Activated CD8-positive, alpha-beta memory T cell treated with anti-CD3 and anti-CD28 coated beads, Interleukin-2, amount 50 U/mL, for 48 hours (primary cell): ENCODE data around the gene AKAP10.
"Not testable (repeated sequence)": the region's sequence is repeated elsewhere in the genome, so short reads cannot be mapped to it uniquely, and the experiment has no call there.

ENCODE experiments used
- DNase-seq: peaks from one replicate; pipeline ENCODE4 v3.0.0-alpha.2; 2020

AKAP10 gene

DNA sequence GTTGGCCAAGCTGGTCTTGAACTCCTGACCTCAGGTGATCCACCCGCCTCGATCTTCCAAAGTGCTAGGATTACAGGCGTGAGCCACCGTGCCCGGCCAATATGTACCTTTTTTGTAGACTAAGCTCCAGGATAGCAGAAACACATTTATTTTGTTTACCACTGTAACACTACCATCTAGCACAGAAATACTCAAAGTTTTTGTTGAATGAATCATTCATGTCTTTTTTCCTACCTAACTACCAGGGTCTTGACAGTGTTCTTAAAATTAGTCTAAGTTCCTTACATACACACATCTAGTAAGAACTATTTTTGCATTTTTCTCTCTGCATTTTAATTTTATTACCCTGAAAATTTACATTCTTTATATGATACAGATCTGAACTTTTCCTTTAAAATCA, 44.4 kb downstream of the AKAP10 start:
- DNase-seq: no peak

DNA sequence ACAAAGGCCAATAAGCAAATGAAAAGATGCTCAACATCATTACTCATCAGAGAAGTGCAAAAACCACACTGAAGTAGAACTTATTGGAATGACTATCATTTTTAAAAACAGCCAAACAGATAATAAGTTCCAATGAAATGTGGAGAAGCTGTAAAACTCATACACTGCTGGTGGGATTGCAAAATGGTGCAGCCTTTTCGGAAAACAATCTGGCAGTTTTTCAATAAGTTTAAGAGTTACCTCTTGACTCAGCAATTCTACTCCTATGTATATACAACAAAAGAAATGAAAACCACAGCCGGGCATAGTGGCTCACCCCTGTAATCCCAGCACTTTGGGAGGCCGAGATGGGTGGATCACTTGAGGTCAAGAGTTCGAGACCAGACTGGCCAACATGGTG, 49.3 kb downstream of the AKAP10 start:
- no peak for DNase-seq

- DNase-seq: no peak
These were observed 62.2 kb downstream of the AKAP10 start for GRCh38 chr17:19915245-19915978.

DNA sequence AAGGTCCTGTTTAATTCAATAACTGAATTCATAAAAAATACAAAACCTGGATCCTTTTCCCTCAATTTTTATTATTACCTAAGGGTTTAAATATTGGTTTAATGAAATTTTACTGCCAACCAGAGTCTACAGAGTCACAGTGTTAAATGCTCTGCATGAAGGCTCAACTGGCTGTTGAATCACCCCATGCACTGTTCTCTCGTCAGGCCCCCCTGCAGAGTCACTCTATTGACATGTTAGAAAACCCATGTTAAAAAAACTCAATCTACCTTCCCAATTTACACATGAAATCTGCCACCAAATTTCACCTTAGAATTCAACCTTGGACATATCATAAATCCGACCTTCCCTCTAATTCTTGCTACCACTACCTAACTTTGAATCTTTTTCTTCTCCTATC, 66.6 kb downstream of the AKAP10 start:
- DNase-seq: no peak

GRCh38 chr17:19909139-19909538, 68.5 kb downstream of the AKAP10 start:
- no peak for DNase-seq

DNA sequence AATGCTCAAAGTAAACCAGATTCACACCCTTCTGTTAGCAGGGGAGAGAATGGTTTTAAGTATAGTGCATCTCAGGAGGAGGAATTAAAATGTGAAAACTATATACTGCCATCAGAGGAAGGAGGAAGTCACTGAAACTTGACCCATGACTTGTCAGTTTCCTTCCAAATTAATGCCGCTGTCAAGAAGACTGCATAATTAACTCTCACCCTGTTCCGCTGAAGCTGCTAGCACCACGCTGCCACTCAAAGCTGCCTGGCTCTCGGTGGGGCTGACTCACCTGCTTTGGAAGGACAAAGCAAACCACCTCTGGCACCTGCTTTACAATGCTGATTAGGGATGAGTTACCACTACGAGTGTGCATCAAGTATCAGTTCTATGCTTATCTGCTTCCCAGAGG, 72.1 kb downstream of the AKAP10 start:
- DNase-seq: no peak

DNA sequence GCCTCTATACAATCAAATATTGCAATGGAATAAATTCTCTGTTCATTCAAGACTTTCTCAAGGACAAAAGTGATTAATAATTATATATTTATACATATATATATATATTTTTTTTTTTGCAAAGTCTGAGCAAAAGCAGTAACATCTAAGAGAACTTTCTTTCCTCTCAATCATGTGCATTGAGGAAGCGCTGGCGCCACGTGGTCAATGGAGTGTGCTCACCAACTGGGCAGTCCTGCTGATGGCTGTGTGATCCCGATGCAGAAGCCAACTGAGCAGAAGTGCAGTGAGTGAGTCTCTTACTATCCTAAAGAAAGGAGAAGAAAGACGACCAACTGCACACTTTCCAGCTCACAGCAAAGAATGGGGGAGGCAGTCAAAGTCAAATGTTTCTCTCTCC, 72.7 kb downstream of the AKAP10 start:
- DNase-seq: no peak

GRCh38 chr17:19904412-19904811, 73.2 kb downstream of the AKAP10 start:
- no peak for DNase-seq

- DNase-seq: no peak
These were observed 76.8 kb downstream of the AKAP10 start for GRCh38 chr17:19900809-19901208.

- no peak for DNase-seq
These were observed 79.7 kb downstream of the AKAP10 start for GRCh38 chr17:19897903-19898302.

GRCh38 chr17:19897090-19897837, 80.4 kb downstream of the AKAP10 start:
- no peak for DNase-seq

DNA sequence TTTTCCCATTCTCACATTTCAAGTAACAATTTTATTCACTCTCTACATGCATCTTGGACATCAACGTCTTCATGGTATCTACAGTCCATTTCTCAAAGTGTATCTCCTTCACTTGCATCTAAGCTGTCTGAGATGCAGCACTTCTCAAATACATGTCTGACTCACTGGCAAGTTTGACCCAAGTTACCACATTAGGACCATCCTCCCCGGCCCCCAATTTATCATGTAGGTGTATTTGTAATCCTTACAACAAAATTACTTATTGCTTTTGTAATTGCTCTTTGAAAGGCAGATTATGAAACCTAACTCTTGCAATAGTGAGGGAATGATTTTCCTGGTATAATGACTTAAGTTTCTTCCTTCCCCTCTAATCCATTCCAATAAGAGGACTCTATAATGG, 80.9 kb downstream of the AKAP10 start:
- no peak for DNase-seq

- not testable (repeated sequence) for DNase-seq
These were observed 87.1 kb downstream of the AKAP10 start for GRCh38 chr17:19890554-19890953.

DNA sequence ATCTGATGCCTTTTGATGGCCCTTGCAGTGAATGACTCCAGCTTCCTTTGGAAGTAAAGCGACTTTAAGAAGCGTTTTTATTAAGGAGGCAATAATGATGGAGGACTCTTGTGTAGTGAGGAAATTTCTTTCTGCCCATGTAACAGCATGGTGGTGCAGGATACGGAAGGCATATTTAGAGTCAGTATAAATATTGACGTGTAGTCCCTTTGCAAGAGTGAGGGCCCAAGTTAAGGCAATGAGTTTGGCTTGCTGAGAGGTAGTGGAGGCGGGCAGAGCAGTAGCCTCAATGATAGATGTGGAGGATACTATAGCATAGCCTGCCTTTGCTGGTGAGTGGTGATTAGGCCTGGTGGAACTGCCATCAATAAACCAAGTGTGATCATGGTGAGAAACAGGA, 87.6 kb downstream of the AKAP10 start:
- DNase-seq: not testable (repeated sequence)

- DNase-seq: no peak
These were observed 91.5 kb downstream of the AKAP10 start for GRCh38 chr17:19886116-19886515.

GRCh38 chr17:19883537-19884215, 94.0 kb downstream of the AKAP10 start:
- no peak for DNase-seq

DNA sequence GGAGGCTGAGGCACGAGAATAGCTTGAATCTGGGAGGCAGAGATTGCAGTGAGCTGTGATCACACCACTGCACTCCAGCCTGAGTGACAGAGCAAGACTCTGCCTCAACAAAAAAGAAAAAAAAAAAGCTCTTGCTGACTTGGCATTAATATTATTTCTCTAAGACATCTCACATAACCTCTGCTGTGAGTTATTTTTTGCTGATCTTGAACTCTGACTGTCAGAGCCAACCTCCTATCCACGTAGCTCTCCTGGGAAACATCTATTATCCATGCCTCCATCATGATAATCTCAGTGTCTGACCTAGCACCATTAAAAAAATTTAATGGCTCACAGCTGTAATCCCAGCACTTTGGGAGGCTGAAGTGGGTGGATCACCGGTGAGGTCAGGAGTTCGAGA, 97.2 kb downstream of the AKAP10 start:
- DNase-seq: no peak

DNA sequence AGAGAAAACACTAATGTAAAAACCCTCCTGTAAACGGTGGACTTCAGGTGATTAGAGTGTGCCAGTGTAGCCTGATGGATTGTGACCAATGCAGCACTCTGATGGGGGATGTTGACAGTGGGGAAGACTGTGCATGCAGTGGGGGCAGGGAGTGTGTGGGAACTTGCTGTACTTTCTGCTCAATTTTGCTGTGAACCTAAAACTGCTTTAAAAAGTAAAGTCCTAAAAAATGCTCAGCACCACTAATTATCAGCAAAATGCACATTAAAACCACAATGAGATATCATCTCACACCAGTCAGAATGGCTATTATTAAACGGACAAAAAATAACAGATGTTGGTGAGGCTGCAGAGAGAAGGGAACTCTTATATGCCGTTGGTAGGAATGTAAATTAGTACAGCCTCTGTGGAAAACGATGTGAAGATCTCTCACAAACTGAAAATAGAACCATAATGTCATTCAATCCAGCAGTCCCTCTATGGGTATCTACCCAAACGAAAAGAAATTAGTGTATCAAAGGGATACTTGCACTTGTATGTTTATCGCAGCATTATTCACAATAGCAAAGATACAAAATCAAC, 100.2 kb downstream of the AKAP10 start:
- DNase-seq: no peak

DNA sequence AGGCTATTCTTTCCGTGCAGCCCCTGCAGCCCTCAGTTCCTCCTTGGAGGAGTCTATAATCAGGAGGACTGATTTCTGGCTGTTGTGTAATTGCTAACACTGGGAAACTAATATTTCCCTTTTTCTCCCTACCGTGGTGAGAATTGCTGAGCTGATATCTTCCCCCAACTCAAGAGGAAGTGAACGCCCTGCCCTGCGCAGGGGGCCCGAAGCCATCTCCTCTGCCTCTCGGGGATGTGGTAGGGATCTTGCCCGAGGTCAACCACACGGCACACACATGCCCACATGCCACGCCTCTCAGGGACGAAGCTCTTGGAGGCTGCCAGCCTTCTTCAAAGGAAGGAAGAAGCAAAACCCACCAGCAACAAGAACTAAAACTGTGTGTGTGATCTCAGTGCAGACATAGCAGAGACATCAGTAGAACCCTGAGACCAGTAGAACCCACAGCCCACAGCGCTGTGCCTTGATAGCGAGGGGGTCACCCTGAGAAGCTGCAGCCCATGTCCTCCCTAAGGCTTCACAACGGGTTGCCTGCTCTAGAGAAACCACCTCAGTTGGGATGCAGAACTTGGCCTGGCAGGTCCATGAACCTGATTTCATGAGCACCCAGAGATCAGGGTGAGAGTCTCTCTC, 101.0 kb downstream of the AKAP10 start:
- peak; percentile 65 for DNase-seq

GRCh38 chr17:19874256-19874655, 103.4 kb downstream of the AKAP10 start:
- DNase-seq: no peak

- no peak for DNase-seq
These were observed 104.3 kb downstream of the AKAP10 start for GRCh38 chr17:19873346-19873745.

DNA sequence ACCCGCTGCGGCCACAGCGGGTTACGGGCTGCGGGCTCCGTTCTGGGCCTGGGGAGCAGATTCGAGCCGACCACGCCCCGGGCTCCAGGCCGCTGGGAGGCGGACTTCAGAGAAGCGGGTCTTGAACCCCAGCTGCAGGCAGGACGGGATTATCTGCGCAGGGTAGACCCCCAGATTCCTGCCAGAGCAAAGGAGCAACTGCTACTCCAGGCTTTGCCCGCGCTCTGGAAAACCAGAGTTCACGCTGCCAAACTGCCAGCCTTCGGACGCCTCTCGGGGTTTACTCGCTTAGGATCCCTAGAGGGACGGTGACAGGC, 109.6 kb downstream of the AKAP10 start:
- peak; percentile 60 for DNase-seq
